ENCODE data around the gene LCN6. TPM values are rescaled to one million over a fixed set of nuclear protein-coding genes. Genes with fewer than 3 reads are reported as not detected.

Gene LCN6
- total RNA-seq, 4 donors from 2014 or later: 0.82 to 6.7 (median 2.5) TPM; not detected in 1

GRCh38 chr9:136753371-136754058 lies 5.2 kb upstream of the LCN6 start:
- TF ChIP-seq POLR2A (IDR thresholded peaks at IDR 0.05) (no peak), CTCF (IDR thresholded peaks at IDR 0.05) (no peak)
- H3K27me3 ChIP-seq: peaks cover 0 to 40% (median 0%) of the 10 kb centered on the region in 4 donors
- H3K36me3 ChIP-seq: no peaks in the 10 kb centered on the region
- peaks cover 0 to 3% (median 0%) of the 10 kb centered on the region in 3 donors for H3K4me1 ChIP-seq
- peaks cover 0 to 23% (median 3%) of the 10 kb centered on the region in 3 donors for H3K9me3 ChIP-seq
- 89 to 92% methylated on average over 3 to 14 of the region's 31 CpGs for WGBS, 2 donors
- no peak overlapping the region for H3K4me3 ChIP-seq
- intact Hi-C loops (cut with DNase I): no loop called here
- no peak overlapping the region for H3K27ac ChIP-seq
- DNase-seq: no peak

- TF ChIP-seq POLR2A (IDR thresholded peaks at IDR 0.05) (no peak), CTCF (IDR thresholded peaks at IDR 0.05) (no peak)
- no peak overlapping the region for H3K4me3 ChIP-seq
- H3K36me3 ChIP-seq: no peaks in the 10 kb centered on the region
- no peak overlapping the region for H3K27ac ChIP-seq
- no peak for DNase-seq
- intact Hi-C loops (cut with DNase I): no loop called here
- H3K9me3 ChIP-seq: peaks cover 0 to 23% (median 3%) of the 10 kb centered on the region in 3 donors
- H3K27me3 ChIP-seq: peaks cover 0 to 29% (median 0%) of the 10 kb centered on the region in 4 donors
- H3K4me1 ChIP-seq: peaks cover 0 to 10% (median 0%) of the 10 kb centered on the region in 3 donors
These were observed 3.5 kb upstream of the LCN6 start for GRCh38 chr9:136751814-136752213.

GRCh38 chr9:136751244-136751643 lies 2.9 kb upstream of the LCN6 start:
- Histone ChIP-seq H3K4me1 (peaks cover 0 to 10% (median 0%) of the 10 kb centered on the region in 3 donors), H3K4me3 (no peak overlapping the region), H3K27ac (no peak overlapping the region), H3K36me3 (no peaks in the 10 kb centered on the region), H3K9me3 (peaks cover 0 to 19% (median 3%) of the 10 kb centered on the region in 3 donors), H3K27me3 (peaks cover 0 to 34% (median 0%) of the 10 kb centered on the region in 4 donors)
- DNase-seq: no peak
- WGBS, 2 donors: 83 to 87% methylated on average over 1 of the region's 1 CpG
- TF ChIP-seq POLR2A (IDR thresholded peaks at IDR 0.05) (no peak), CTCF (IDR thresholded peaks at IDR 0.05) (no peak)
- intact Hi-C loops (cut with DNase I): no loop called here

GRCh38 chr9:136750526-136750925 lies 2.2 kb upstream of the LCN6 start:
- H3K9me3 ChIP-seq: peaks cover 0 to 11% (median 3%) of the 10 kb centered on the region in 3 donors
- WGBS, 2 donors: 25 to 36% methylated on average over 2 of the region's 2 CpGs
- peaks cover 0 to 39% (median 0%) of the 10 kb centered on the region in 4 donors for H3K27me3 ChIP-seq
- no peaks in the 10 kb centered on the region for H3K36me3 ChIP-seq
- peaks cover 0 to 10% (median 0%) of the 10 kb centered on the region in 3 donors for H3K4me1 ChIP-seq
- intact Hi-C loops (cut with DNase I): no loop called here
- TF ChIP-seq CTCF (IDR thresholded peaks at IDR 0.05) (no peak), POLR2A (IDR thresholded peaks at IDR 0.05) (no peak)
- H3K27ac ChIP-seq: no peak overlapping the region
- no peak for DNase-seq
- no peak overlapping the region for H3K4me3 ChIP-seq
